ENCODE data around the gene ASTN1. TPM values are rescaled to one million over a fixed set of nuclear protein-coding genes. Genes with fewer than 3 reads are reported as not detected.

ASTN1 gene
- total and polyA plus RNA-seq, 12 donors: 0.14 to 0.88 (median 0.34) TPM

DNA sequence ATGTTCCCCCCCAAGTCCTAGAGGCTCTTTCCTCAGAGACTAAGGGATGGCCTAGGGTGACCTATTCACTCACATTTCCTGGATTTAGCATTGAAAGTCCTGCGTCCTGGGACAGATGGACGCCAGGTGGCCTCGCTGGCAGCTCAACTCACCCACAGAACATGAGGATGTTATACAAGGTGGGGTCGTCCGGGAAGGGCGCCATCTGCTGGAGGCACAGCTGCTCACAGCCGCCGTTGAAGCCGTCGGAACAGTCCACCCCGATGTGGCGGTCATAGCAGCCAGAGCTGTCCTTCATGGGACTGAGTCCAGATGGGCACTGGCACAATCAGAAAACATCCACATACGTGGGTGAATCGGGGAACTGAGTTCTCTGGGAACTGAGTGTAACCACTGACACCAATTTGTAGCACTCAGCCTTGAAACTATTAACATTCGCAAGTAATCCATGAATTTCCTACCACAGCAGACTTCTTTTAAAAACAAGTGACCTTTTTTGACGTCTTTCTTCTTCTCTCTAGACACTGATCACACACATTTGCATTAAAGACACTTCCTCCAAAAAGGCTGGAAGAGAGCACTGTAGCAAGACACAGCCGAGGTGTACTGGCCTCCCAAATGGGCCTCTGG lies 215.4 kb downstream of the ASTN1 start:
- Histone ChIP-seq H3K27ac (no peak overlapping the region), H3K4me1 (no peaks in the 10 kb centered on the region), H3K27me3 (no peaks in the 10 kb centered on the region), H3K9me3 (no peaks in the 10 kb centered on the region), H3K4me3 (no peak overlapping the region), H3K36me3 (no peaks in the 10 kb centered on the region)
- intact Hi-C loops (cut with DNase I): loop anchor here in 3 of 10 donors (5.0 kb wide), 2 partner anchors 47 to 52 kb away; no protein-coding TSS in a partner anchor
- WGBS, 2 donors: 37 to 41% methylated on average over 17 of the region's 17 CpGs
- peak; percentile 26 to 47 for DNase-seq
- ATAC-seq: peak; percentile 28 to 87 (median 60)
- TF ChIP-seq, protein P1, sequence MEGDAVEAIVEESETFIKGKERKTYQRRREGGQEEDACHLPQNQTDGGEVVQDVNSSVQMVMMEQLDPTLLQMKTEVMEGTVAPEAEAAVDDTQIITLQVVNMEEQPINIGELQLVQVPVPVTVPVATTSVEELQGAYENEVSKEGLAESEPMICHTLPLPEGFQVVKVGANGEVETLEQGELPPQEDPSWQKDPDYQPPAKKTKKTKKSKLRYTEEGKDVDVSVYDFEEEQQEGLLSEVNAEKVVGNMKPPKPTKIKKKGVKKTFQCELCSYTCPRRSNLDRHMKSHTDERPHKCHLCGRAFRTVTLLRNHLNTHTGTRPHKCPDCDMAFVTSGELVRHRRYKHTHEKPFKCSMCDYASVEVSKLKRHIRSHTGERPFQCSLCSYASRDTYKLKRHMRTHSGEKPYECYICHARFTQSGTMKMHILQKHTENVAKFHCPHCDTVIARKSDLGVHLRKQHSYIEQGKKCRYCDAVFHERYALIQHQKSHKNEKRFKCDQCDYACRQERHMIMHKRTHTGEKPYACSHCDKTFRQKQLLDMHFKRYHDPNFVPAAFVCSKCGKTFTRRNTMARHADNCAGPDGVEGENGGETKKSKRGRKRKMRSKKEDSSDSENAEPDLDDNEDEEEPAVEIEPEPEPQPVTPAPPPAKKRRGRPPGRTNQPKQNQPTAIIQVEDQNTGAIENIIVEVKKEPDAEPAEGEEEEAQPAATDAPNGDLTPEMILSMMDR (IDR thresholded peaks at IDR 0.05): peak in 8 of 9 donors; percentile 14 to 62 (median 56)

DNA sequence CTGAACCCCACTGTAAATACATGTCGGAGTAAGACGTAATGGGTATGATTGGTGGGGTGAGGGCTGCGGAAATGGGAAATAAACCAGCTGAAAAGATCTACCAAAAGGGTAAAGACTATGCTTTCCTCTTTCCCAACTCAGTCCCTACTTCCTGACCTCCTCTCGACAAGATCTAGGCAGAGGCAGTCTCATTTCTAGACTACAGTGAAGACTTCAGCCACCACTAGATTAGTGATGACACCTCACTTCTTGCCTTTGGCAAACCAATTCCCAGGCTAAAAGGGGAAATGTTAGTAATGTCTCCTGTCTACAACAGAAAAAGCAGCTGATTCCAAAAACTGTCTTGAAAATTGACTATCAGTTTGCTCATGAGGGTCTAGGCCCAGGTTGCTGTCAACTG lies 219.9 kb downstream of the ASTN1 start:
- intact Hi-C loops (cut with DNase I): loop anchor here in 3 of 10 donors (5.0 kb wide), 2 partner anchors 42 to 47 kb away; no protein-coding TSS in a partner anchor
- DNase-seq: no peak
- H3K27ac ChIP-seq: no peak overlapping the region
- peaks cover 0 to 9% (median 0%) of the 10 kb centered on the region in 11 donors for H3K9me3 ChIP-seq
- no peaks in the 10 kb centered on the region for H3K27me3 ChIP-seq
- no peak for ATAC-seq
- no peaks in the 10 kb centered on the region for H3K36me3 ChIP-seq
- peaks cover 0 to 10% (median 0%) of the 10 kb centered on the region in 9 donors for H3K4me1 ChIP-seq
- TF ChIP-seq, protein P1 (IDR thresholded peaks at IDR 0.05): no peak
- no peak overlapping the region for H3K4me3 ChIP-seq
- 82 to 84% methylated on average over 4 of the region's 4 CpGs for WGBS, 2 donors

DNA sequence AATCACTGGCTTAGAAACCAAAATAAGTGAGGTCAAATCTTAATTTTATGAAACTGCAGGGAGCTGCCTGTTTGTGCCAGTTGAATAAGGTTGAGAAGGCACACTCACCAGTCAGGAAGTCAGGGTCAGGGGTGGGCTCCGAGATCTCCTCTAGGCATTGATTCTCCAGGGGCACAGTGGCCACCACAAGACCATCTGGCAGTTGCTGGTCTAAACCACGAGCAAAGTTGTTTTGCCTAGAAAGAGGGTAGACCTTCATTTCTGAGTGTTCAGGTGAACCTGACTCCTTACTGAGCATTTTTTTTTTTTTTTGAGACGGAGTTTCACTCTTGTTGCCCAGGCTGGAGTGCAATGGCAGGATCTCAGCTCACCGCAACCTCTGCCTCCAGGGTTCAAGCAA lies 220.7 kb downstream of the ASTN1 start:
- intact Hi-C loops (cut with DNase I): no loop called here
- TF ChIP-seq, protein P1 (IDR thresholded peaks at IDR 0.05): no peak
- H3K4me3 ChIP-seq: no peak overlapping the region
- ATAC-seq: no peak
- H3K36me3 ChIP-seq: no peaks in the 10 kb centered on the region
- no peak for DNase-seq
- WGBS, 2 donors: 84 to 87% methylated on average over 4 of the region's 4 CpGs
- peaks cover 0 to 9% (median 0%) of the 10 kb centered on the region in 11 donors for H3K9me3 ChIP-seq
- H3K27ac ChIP-seq: no peak overlapping the region
- peaks cover 0 to 10% (median 0%) of the 10 kb centered on the region in 9 donors for H3K4me1 ChIP-seq
- H3K27me3 ChIP-seq: no peaks in the 10 kb centered on the region

DNA sequence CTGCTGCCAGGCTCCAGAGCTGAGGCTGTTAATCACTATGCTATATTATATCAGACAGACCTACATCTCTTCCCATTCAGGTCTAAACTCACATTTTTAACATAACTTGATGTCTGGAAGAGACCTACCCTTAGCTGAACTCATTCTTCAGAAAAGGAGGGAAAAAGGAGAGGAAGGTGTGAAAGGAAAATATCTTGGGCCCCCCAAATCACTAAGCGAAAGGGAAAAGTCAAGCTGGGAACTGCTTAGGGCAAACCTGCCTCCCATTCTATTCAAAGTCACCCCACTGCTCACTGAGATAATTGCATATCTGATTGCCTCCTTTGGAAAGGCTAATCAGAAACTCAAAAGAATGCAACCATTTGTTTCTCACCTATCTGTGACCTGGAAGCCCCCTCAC lies 222.2 kb downstream of the ASTN1 start:
- ATAC-seq (no peak), DNase-seq (no peak)
- 84 to 94% methylated on average over 1 of the region's 1 CpG for WGBS, 2 donors
- Histone ChIP-seq H3K27me3 (no peaks in the 10 kb centered on the region), H3K9me3 (peaks cover 0 to 9% (median 0%) of the 10 kb centered on the region in 11 donors), H3K27ac (no peak overlapping the region), H3K36me3 (no peaks in the 10 kb centered on the region), H3K4me1 (peaks cover 0 to 10% (median 0%) of the 10 kb centered on the region in 9 donors), H3K4me3 (no peak overlapping the region)
- intact Hi-C loops (cut with DNase I): no loop called here
- TF ChIP-seq, protein P1 (IDR thresholded peaks at IDR 0.05): no peak
